ENCODE data around the gene CCL4L2. TPM values are rescaled to one million over a fixed set of nuclear protein-coding genes. Genes with fewer than 3 reads are reported as not detected.
"Not testable (repeated sequence)": the region's sequence is repeated elsewhere in the genome, so short reads cannot be mapped to it uniquely, and the experiment has no call there.

Gene CCL4L2
- total and polyA plus RNA-seq, 12 donors = 0.57 to 5.1 (median 2.2) TPM; not detected in 1

GRCh38 chr17:36214918-36215317, 4.1 kb downstream of the CCL4L2 start:
- H3K9me3 ChIP-seq (replicated peaks in 1 of 3) = no peaks in the 10 kb centered on the region
- intact Hi-C loops (cut with DNase I) = no loop called here
- DNase-seq = no peak
- TF ChIP-seq POLR2A (IDR thresholded peaks at IDR 0.05) (no peak), CTCF (IDR thresholded peaks at IDR 0.05) (no peak)
- no peak overlapping the region for H3K27ac ChIP-seq
- H3K27me3 ChIP-seq = no peaks in the 10 kb centered on the region
- H3K36me3 ChIP-seq (replicated peaks in 1 of 2) = no peaks in the 10 kb centered on the region
- H3K4me1 ChIP-seq (replicated peaks in 1 of 2) = no peaks in the 10 kb centered on the region
- H3K4me3 ChIP-seq = no peak overlapping the region

- intact Hi-C loops (cut with DNase I); H3K9me3 ChIP-seq (replicated peaks in 1 of 3); H3K4me3 ChIP-seq; H3K36me3 ChIP-seq (replicated peaks in 1 of 2); H3K27ac ChIP-seq; DNase-seq; H3K4me1 ChIP-seq (replicated peaks in 1 of 2); H3K27me3 ChIP-seq: not testable (repeated sequence)
- 65 to 78% (median 73%) methylated on average over 7 of the region's 7 CpGs for WGBS, 4 donors
Observed at GRCh38 chr17:36215406-36216308, 4.8 kb downstream of the CCL4L2 start.

DNA sequence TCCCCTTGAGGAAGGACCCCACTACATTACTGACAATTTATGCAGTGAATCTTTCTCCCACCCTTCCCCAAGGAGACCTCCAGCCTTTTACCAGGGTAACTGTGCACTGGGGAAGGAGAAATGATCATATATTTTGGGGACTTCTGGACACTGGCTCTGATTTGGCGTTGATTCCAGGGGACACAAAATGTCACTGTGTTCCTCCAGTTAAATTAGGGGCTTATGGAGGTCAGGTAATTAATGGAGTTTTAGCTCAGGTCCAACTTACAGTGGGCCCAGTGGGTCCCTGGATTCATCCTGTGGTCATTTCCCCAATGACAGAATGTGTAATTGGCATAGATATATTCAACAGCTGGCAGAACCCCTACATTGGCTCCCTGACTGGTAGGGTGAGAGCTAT, 8.7 kb downstream of the CCL4L2 start:
- H3K36me3 ChIP-seq (replicated peaks in 1 of 2); H3K27ac ChIP-seq; H3K4me1 ChIP-seq (replicated peaks in 1 of 2); DNase-seq; H3K9me3 ChIP-seq (replicated peaks in 1 of 3); H3K27me3 ChIP-seq; intact Hi-C loops (cut with DNase I); H3K4me3 ChIP-seq: not testable (repeated sequence)
- 86 to 100% (median 92%) methylated on average over 1 of the region's 1 CpG for WGBS, 4 donors

- H3K4me3 ChIP-seq; H3K36me3 ChIP-seq (replicated peaks in 1 of 2); DNase-seq; H3K27ac ChIP-seq; intact Hi-C loops (cut with DNase I); H3K27me3 ChIP-seq; H3K4me1 ChIP-seq (replicated peaks in 1 of 2); H3K9me3 ChIP-seq (replicated peaks in 1 of 3): not testable (repeated sequence)
- WGBS, 4 donors = 67 to 74% (median 71%) methylated on average over 3 of the region's 3 CpGs
Observed at GRCh38 chr17:36220737-36221580, 10.1 kb downstream of the CCL4L2 start.

DNA sequence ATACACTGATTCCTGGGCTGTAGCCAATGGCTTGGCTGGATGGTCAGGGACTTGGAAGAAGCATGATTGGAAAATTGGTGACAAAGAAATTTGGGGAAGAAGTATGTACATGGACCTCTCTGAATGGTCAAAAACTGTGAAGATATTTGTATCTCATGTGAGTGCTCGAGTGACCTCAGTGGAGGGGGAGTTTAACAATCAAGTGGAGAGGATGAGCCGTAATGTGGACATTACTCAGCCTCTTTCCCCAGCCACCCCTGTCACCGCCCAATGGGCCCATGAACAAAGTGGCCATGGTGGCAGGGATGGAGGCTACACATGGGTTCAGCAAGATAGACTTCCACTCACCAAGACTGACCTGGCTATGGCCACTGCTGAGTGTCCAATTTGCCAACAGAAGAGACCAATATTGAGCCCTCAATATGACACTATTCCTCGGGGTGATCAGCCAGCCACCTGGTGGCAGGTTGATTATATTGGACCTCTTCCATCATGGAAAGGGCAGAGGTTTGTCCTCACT, 10.8 kb downstream of the CCL4L2 start:
- H3K36me3 ChIP-seq (replicated peaks in 1 of 2); H3K4me1 ChIP-seq (replicated peaks in 1 of 2); H3K4me3 ChIP-seq; H3K9me3 ChIP-seq (replicated peaks in 1 of 3); H3K27me3 ChIP-seq; intact Hi-C loops (cut with DNase I); DNase-seq; H3K27ac ChIP-seq: not testable (repeated sequence)
- WGBS, 4 donors = 72 to 95% (median 85%) methylated on average over 4 of the region's 4 CpGs

- H3K27ac ChIP-seq; H3K9me3 ChIP-seq (replicated peaks in 1 of 3); intact Hi-C loops (cut with DNase I); DNase-seq; H3K4me1 ChIP-seq (replicated peaks in 1 of 2); H3K4me3 ChIP-seq; H3K36me3 ChIP-seq (replicated peaks in 1 of 2); H3K27me3 ChIP-seq: not testable (repeated sequence)
- WGBS, 4 donors = 79 to 96% (median 92%) methylated on average over 12 of the region's 12 CpGs
Observed at GRCh38 chr17:36222967-36223366, 12.1 kb downstream of the CCL4L2 start.
